HEK293 (cell line): ENCODE data around the gene VIPR2.

Experiments used
- CTCF ChIA-PET: fragments of 350-600 bp; formaldehyde crosslinking; extraction: SDS; loops from one replicate; lab custom pipeline; 2021; ENCODE audit warnings: antibody characterized with exemption; lab: Yijun Ruan, JAX
- POLR2A ChIA-PET: fragments of 300-600 bp; formaldehyde crosslinking; extraction: SDS; loops from one replicate; lab custom pipeline; 2020; ENCODE audit warnings: antibody characterized with exemption, inconsistent platforms; lab: Yijun Ruan, JAX
- H3K27ac ChIP-seq: fragments of 200-500 bp; sonication (Bioruptor generic); 2 replicates; pipeline ENCODE4 v1.5.1; 2014; ENCODE audit warnings: low read depth, low read length, control low read depth, inconsistent platforms; ENCODE audit errors: extremely low read depth
- H3K36me3 ChIP-seq, 2 experiments: fragments of 200-500 bp in 1 of 2; sonication (Bioruptor generic) in 1 of 2; 1 replicate in 1 of 2; 2 replicates in 1 of 2; pipeline ENCODE4 v1.5.1; 2014 to 2017; ENCODE audit warnings: inconsistent platforms in 2 of 2, low read length in 2 of 2; ENCODE audit not compliant: control insufficient read depth in 2 of 2, insufficient read depth in 1 of 2
- H3K4me1 ChIP-seq: fragments of 200-500 bp; sonication (Bioruptor generic); 2 replicates; pipeline ENCODE4 v1.5.1; 2014; ENCODE audit warnings: mild to moderate bottlenecking, low read length, inconsistent platforms; ENCODE audit not compliant: control insufficient read depth, insufficient read depth
- H3K4me3 ChIP-seq: 2 replicates; pipeline ENCODE4 v1.5.1; 2011; ENCODE audit warnings: low read depth, mild to moderate bottlenecking, control low read depth, low read length, moderate library complexity
- H3K9me3 ChIP-seq: fragments of 200-500 bp; sonication (Bioruptor generic); 2 replicates; pipeline ENCODE4 v1.5.1; 2014; ENCODE audit warnings: low read depth, low read length, inconsistent platforms; ENCODE audit not compliant: control insufficient read depth, insufficient read depth
- AEBP2 ChIP-seq: fragments of 450-650 bp; formaldehyde crosslinking; IDR thresholded peaks from 2 replicates; pipeline ENCODE4 v1.5.1; 2016; ENCODE audit warnings: missing biosample characterization, missing genetic modification characterization, borderline replicate concordance
- BCL11B ChIP-seq: fragments of 450-650 bp; formaldehyde crosslinking; IDR thresholded peaks from 2 replicates; pipeline ENCODE4 v1.5.1; 2016; ENCODE audit warnings: low read depth, missing biosample characterization, missing genetic modification characterization
- ELK4 ChIP-seq: IDR thresholded peaks from 2 replicates; pipeline ENCODE4 v1.6.1; 2011; ENCODE audit warnings: mild to moderate bottlenecking, low read depth, low read length, borderline replicate concordance
- GLI4 ChIP-seq: fragments of 450-650 bp; formaldehyde crosslinking; IDR thresholded peaks from 2 replicates; pipeline ENCODE4 v1.5.1; 2016; ENCODE audit warnings: missing biosample characterization, missing genetic modification characterization
- KLF1 ChIP-seq: fragments of 450-650 bp; formaldehyde crosslinking; IDR thresholded peaks from 2 replicates; pipeline ENCODE4 v1.5.1; 2016; ENCODE audit warnings: missing biosample characterization, missing genetic modification characterization
- REST ChIP-seq: fragments of 450-650 bp; formaldehyde crosslinking; IDR thresholded peaks from 2 replicates; pipeline ENCODE4 v1.5.1; 2016; ENCODE audit warnings: missing biosample characterization, missing genetic modification characterization
- ZBTB17 ChIP-seq: fragments of 450-650 bp; formaldehyde crosslinking; IDR thresholded peaks from 2 replicates; pipeline ENCODE4 v1.5.1; 2016; ENCODE audit warnings: missing biosample characterization, missing genetic modification characterization
- ZFP41 ChIP-seq: fragments of 450-650 bp; formaldehyde crosslinking; IDR thresholded peaks from 2 replicates; pipeline ENCODE4 v1.5.1; 2016; ENCODE audit warnings: missing biosample characterization, missing genetic modification characterization, borderline replicate concordance
- ZFP69B ChIP-seq: fragments of 450-650 bp; formaldehyde crosslinking; IDR thresholded peaks from 2 replicates; pipeline ENCODE4 v1.5.1; 2016; ENCODE audit warnings: missing biosample characterization, missing genetic modification characterization
- ZIC2 ChIP-seq: fragments of 450-650 bp; formaldehyde crosslinking; IDR thresholded peaks from 2 replicates; pipeline ENCODE4 v1.5.1; 2016; ENCODE audit warnings: missing biosample characterization, missing genetic modification characterization
- ZNF10 ChIP-seq: fragments of 450-650 bp; formaldehyde crosslinking; IDR thresholded peaks from 2 replicates; pipeline ENCODE4 v1.5.1; 2017; ENCODE audit warnings: missing biosample characterization, missing genetic modification characterization
- ZNF114 ChIP-seq: fragments of 450-650 bp; formaldehyde crosslinking; IDR thresholded peaks from 2 replicates; pipeline ENCODE4 v1.5.0; 2017; ENCODE audit warnings: missing biosample characterization, missing genetic modification characterization
- ZNF121 ChIP-seq: fragments of 450-650 bp; formaldehyde crosslinking; IDR thresholded peaks from 2 replicates; pipeline ENCODE4 v1.5.1; 2016; ENCODE audit warnings: missing biosample characterization, missing genetic modification characterization
- ZNF138 ChIP-seq: fragments of 450-650 bp; formaldehyde crosslinking; IDR thresholded peaks from 2 replicates; pipeline ENCODE4 v1.5.1; 2016; ENCODE audit warnings: missing biosample characterization, missing genetic modification characterization, borderline replicate concordance
- ZNF223 ChIP-seq: fragments of 450-650 bp; formaldehyde crosslinking; IDR thresholded peaks from 2 replicates; pipeline ENCODE4 v1.5.1; 2016; ENCODE audit warnings: missing biosample characterization, missing genetic modification characterization
- ZNF324 ChIP-seq: fragments of 450-650 bp; formaldehyde crosslinking; IDR thresholded peaks from 2 replicates; pipeline ENCODE4 v1.5.1; 2016; ENCODE audit warnings: missing biosample characterization, missing genetic modification characterization
- ZNF37A ChIP-seq: fragments of 450-650 bp; IDR thresholded peaks from 2 replicates; pipeline ENCODE4 v1.5.1; 2018; ENCODE audit warnings: missing biosample characterization, missing genetic modification characterization
- ZNF423 ChIP-seq: fragments of 450-650 bp; formaldehyde crosslinking; IDR thresholded peaks from 2 replicates; pipeline ENCODE4 v1.5.1; 2016; ENCODE audit warnings: missing biosample characterization, missing genetic modification characterization
- ZNF571 ChIP-seq: fragments of 450-650 bp; formaldehyde crosslinking; IDR thresholded peaks from 2 replicates; pipeline ENCODE4 v1.5.0; 2017; ENCODE audit warnings: missing biosample characterization, missing genetic modification characterization
- ZNF621 ChIP-seq: fragments of 450-650 bp; formaldehyde crosslinking; IDR thresholded peaks from 2 replicates; pipeline ENCODE4 v1.5.1; 2017; ENCODE audit warnings: missing biosample characterization, missing genetic modification characterization
- ZNF645 ChIP-seq: fragments of 450-650 bp; formaldehyde crosslinking; IDR thresholded peaks from 2 replicates; pipeline ENCODE4; 2016; ENCODE audit warnings: missing biosample characterization, missing genetic modification characterization
- ZNF747 ChIP-seq: fragments of 450-650 bp; formaldehyde crosslinking; IDR thresholded peaks from 2 replicates; pipeline ENCODE4 v1.5.1; 2016; ENCODE audit warnings: missing biosample characterization, missing genetic modification characterization
- ZNF76 ChIP-seq: fragments of 450-650 bp; formaldehyde crosslinking; IDR thresholded peaks from 2 replicates; pipeline ENCODE4; 2016; ENCODE audit warnings: low read depth, missing biosample characterization, missing genetic modification characterization, borderline replicate concordance
- ZNF837 ChIP-seq: fragments of 450-650 bp; formaldehyde crosslinking; IDR thresholded peaks from 2 replicates; pipeline ENCODE4 v1.5.1; 2016; ENCODE audit warnings: missing biosample characterization, missing genetic modification characterization
- ZSCAN16 ChIP-seq: fragments of 450-650 bp; formaldehyde crosslinking; IDR thresholded peaks from 2 replicates; pipeline ENCODE4 v1.5.1; 2016; ENCODE audit warnings: missing biosample characterization, missing genetic modification characterization
- ZXDB ChIP-seq: fragments of 450-650 bp; formaldehyde crosslinking; IDR thresholded peaks from 2 replicates; pipeline ENCODE4 v1.5.1; 2016; ENCODE audit warnings: missing biosample characterization, missing genetic modification characterization
- TF ChIP-seq, protein P1 (sequence below): fragments of 450-650 bp; formaldehyde crosslinking; IDR thresholded peaks from 2 replicates; pipeline ENCODE4 v1.5.1; 2017; ENCODE audit warnings: missing biosample characterization, missing genetic modification characterization

Gene VIPR2

GRCh38 chr7:159035571-159036073 lies 109.0 kb downstream of the VIPR2 start (continued):
- TF ChIP-seq, protein P1, sequence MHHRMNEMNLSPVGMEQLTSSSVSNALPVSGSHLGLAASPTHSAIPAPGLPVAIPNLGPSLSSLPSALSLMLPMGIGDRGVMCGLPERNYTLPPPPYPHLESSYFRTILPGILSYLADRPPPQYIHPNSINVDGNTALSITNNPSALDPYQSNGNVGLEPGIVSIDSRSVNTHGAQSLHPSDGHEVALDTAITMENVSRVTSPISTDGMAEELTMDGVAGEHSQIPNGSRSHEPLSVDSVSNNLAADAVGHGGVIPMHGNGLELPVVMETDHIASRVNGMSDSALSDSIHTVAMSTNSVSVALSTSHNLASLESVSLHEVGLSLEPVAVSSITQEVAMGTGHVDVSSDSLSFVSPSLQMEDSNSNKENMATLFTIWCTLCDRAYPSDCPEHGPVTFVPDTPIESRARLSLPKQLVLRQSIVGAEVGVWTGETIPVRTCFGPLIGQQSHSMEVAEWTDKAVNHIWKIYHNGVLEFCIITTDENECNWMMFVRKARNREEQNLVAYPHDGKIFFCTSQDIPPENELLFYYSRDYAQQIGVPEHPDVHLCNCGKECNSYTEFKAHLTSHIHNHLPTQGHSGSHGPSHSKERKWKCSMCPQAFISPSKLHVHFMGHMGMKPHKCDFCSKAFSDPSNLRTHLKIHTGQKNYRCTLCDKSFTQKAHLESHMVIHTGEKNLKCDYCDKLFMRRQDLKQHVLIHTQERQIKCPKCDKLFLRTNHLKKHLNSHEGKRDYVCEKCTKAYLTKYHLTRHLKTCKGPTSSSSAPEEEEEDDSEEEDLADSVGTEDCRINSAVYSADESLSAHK = no peak

DNA sequence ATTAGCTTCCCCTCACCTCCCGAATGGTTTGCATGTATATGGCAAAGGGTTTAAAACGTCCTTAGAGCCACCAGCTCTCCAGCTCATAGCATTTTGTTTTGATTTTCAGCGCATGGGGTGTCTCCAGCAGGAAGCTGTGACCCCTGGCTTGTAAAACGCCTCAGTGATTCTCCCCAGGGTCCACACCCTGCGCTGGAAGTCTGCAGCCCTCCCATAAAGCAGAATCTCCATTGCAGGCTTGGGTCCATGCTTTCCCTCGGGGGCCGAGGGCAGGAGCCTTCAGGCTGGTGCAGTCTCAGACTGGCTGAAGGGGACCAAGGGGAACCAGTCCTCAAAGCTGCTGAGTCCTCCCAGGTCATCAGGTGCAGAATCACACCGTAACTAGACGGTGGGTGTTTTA lies 109.7 kb downstream of the VIPR2 start:
- POLR2A ChIA-PET = no interaction called here
- H3K36me3 ChIP-seq = no peaks in the 10 kb centered on the region
- CTCF ChIA-PET = no interaction called here
- TF ChIP-seq ZNF223 (tag by site-specific recombination) (no peak), ZXDB (tag by site-specific recombination) (no peak), GLI4 (no peak), ZNF621 (tag by site-specific recombination) (no peak), ZNF645 (tag by site-specific recombination) (no peak), ZBTB17 (no peak), ZIC2 (tag by site-specific recombination) (peak; percentile 73), ZNF138 (tag by site-specific recombination) (no peak), ZNF571 (tag by site-specific recombination) (no peak), KLF1 (tag by site-specific recombination) (peak; percentile 39), AEBP2 (tag by site-specific recombination) (no peak), ZSCAN16 (no peak), ZNF10 (no peak), ZNF76 (tag by site-specific recombination) (no peak), REST (tag by site-specific recombination) (no peak), ZNF747 (tag by site-specific recombination) (no peak), ZNF121 (tag by site-specific recombination) (no peak), ZNF837 (no peak), ZNF37A (tag by site-specific recombination) (no peak), ZNF324 (tag by site-specific recombination) (no peak), ZNF423 (peak; percentile 54; the same call in 1 of the 2 replicates), ZNF114 (tag by site-specific recombination) (no peak), ZFP69B (tag by site-specific recombination) (no peak), ELK4 (no peak), ZFP41 (tag by site-specific recombination) (no peak), BCL11B (tag by site-specific recombination) (no peak)
- TF ChIP-seq, all 188 proteins: peak for 3
- H3K4me3 ChIP-seq = no peak overlapping the region
- H3K9me3 ChIP-seq = no peaks in the 10 kb centered on the region
- no peak overlapping the region for H3K27ac ChIP-seq
- H3K4me1 ChIP-seq = no peaks in the 10 kb centered on the region
